Mesendoderm (in vitro differentiated cells): Measurements from ENCODE around the gene PPP1R26.

Experiments used
- DNase-seq: peaks from one replicate; pipeline ENCODE4 v3.0.0; 2013
- H2AK5ac ChIP-seq: 2 replicates; pipeline ENCODE4 v1.6.1; 2013; ENCODE audit warnings: low read length, inconsistent platforms
- H2BK120ac ChIP-seq: 2 replicates; pipeline ENCODE4 v1.6.1; 2013; ENCODE audit warnings: low read depth, mild to moderate bottlenecking, low read length, moderate library complexity, mixed read lengths
- H2BK15ac ChIP-seq: replicated peaks from 2 replicates; pipeline ENCODE4 v1.6.1; 2013; ENCODE audit warnings: low read depth, mild to moderate bottlenecking, moderate library complexity
- H2BK5ac ChIP-seq: 2 replicates; pipeline ENCODE4 v1.6.1; 2013; ENCODE audit warnings: low read length, inconsistent platforms
- H3K18ac ChIP-seq: 2 replicates; pipeline ENCODE4 v1.6.1; 2013; ENCODE audit warnings: mild to moderate bottlenecking, low read length, mixed read lengths
- H3K23ac ChIP-seq: one replicate; pipeline ENCODE4 v1.6.1; 2013; ENCODE audit warnings: low read length
- H3K27ac ChIP-seq: 2 replicates; pipeline ENCODE4 v1.5.1; 2013; ENCODE audit warnings: low read depth, mild to moderate bottlenecking, inconsistent platforms, low read length, moderate library complexity
- H3K27me3 ChIP-seq: 2 replicates; pipeline ENCODE4 v1.6.1; 2013; ENCODE audit warnings: low read length, control low read depth, mild to moderate bottlenecking, inconsistent platforms; ENCODE audit not compliant: insufficient read depth, poor library complexity
- H3K36me3 ChIP-seq: 2 replicates; pipeline ENCODE4 v1.6.1; 2013; ENCODE audit warnings: low read length, inconsistent platforms; ENCODE audit not compliant: control insufficient read depth, insufficient read depth
- H3K4ac ChIP-seq: one replicate; pipeline ENCODE4 v1.6.1; 2013; ENCODE audit warnings: low read depth, mild to moderate bottlenecking, low read length, moderate library complexity
- H3K4me1 ChIP-seq: 2 replicates; pipeline ENCODE4 v1.6.1; 2013; ENCODE audit warnings: low read depth, low read length, inconsistent platforms; ENCODE audit not compliant: control insufficient read depth
- H3K4me2 ChIP-seq: 2 replicates; pipeline ENCODE4 v1.6.1; 2013; ENCODE audit warnings: low read length
- H3K4me3 ChIP-seq: 2 replicates; pipeline ENCODE4 v1.5.1; 2013; ENCODE audit warnings: mild to moderate bottlenecking, low read length
- H3K56ac ChIP-seq: one replicate; pipeline ENCODE4 v1.6.1; 2013; ENCODE audit warnings: low read length
- H3K79me1 ChIP-seq: 2 replicates; pipeline ENCODE4 v1.6.1; 2013; ENCODE audit warnings: low read length, inconsistent platforms
- H3K79me2 ChIP-seq: 2 replicates; pipeline ENCODE4 v1.6.1; 2013; ENCODE audit warnings: mild to moderate bottlenecking, low read length; ENCODE audit not compliant: control insufficient read depth, insufficient read depth
- H3K9ac ChIP-seq: 2 replicates; pipeline ENCODE4 v1.6.1; 2013; ENCODE audit warnings: low read length, inconsistent platforms
- H4K5ac ChIP-seq: one replicate; pipeline ENCODE4 v1.6.1; 2013; ENCODE audit warnings: low read length
- H4K8ac ChIP-seq: one replicate; pipeline ENCODE4 v1.6.1; 2013; ENCODE audit warnings: low read depth, mild to moderate bottlenecking, control low read depth, low read length, moderate library complexity
- WGBS: extraction: QIAGEN DNeasy Blood & Tissue Kit; methylation state at CpG from one replicate; pipeline ENCODE4 v1.1.7; 2013; ENCODE audit warnings: low lambda C conversion rate, missing lambda C conversion rate; ENCODE audit not compliant: insufficient coverage; ENCODE audit errors: extremely low coverage; 5-methylcytosine and 5-hydroxymethylcytosine counted together

The PPP1R26 gene

DNA sequence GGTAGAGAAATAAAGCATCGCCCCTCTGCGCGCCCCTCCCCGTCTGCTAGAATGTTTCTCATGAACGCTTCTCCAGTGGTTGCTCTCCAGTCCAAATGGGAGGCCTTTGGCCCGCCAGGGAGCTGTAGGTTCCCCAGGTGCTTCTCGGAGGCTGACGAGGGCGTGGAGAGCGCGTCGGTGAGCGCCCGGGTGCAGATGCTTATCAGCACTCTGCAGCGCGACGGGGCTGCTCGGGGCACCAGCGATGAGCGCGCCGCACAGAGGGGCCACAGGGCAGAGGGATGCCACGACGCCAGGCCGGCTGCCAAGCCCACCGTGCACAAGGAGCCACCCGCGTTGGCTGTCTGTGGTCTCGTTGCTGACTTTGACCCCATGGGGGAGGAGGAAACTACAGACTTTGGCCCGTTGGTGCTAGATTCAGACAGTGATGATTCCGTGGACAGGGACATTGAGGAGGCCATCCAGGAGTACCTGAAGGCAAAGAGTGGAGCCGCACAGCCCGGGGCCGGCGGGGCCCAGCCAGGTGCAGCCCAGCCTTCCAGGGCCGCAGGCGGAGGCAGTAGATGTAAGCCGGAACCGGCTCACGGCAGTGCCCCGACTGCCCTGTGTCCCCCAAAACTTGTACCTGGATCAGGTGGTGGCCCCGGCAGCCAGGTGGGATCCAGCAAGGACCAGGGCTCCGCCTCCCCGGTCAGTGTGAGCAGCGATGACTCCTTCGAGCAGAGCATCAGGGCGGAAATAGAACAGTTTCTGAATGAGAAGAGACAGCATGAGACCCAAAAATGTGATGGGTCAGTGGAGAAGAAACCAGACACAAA lies 5.1 kb downstream of the PPP1R26 start:
- no peak overlapping the region for H3K4ac ChIP-seq
- no peak overlapping the region for H2AK5ac ChIP-seq
- no peak overlapping the region for H3K4me3 ChIP-seq
- H3K18ac ChIP-seq: no peak overlapping the region
- peaks cover 3% of the 10 kb centered on the region for H3K79me1 ChIP-seq
- H3K27me3 ChIP-seq: no peaks in the 10 kb centered on the region
- no peak overlapping the region for H4K5ac ChIP-seq
- H2BK5ac ChIP-seq: no peak overlapping the region
- no peak overlapping the region for H3K56ac ChIP-seq
- H4K8ac ChIP-seq: no peak overlapping the region
- H3K23ac ChIP-seq: no peak overlapping the region
- H3K79me2 ChIP-seq: peaks cover 3% of the 10 kb centered on the region
- no peak overlapping the region for H3K4me2 ChIP-seq
- H3K4me1 ChIP-seq: no peaks in the 10 kb centered on the region
- H2BK15ac ChIP-seq: no peak overlapping the region
- DNase-seq: no peak
- peaks cover 10% of the 10 kb centered on the region for H3K36me3 ChIP-seq
- H3K9ac ChIP-seq: no peak overlapping the region
- no CpG with 5 or more reads among the region's 47 CpGs for WGBS
- no peak overlapping the region for H3K27ac ChIP-seq
- H2BK120ac ChIP-seq: no peak overlapping the region

DNA sequence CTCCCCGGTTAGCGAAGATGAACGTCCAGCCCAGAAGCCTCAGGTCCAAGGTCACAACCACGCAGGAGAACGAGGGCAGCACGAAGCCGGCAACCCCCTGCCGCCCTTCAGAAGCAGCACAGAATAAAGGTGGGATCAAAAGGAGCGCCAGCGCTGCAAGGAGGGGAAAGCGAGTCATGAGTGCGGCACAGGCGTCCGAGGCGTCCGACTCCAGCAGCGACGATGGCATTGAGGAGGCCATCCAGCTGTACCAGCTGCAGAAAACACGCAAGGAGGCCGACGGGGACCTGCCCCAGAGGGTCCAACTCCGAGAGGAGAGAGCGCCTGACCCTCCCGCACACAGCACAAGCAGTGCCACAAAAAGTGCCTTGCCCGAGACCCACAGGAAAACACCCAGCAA lies 5.8 kb downstream of the PPP1R26 start:
- Histone ChIP-seq H2AK5ac (no peak overlapping the region), H3K27me3 (no peaks in the 10 kb centered on the region), H2BK15ac (no peak overlapping the region), H3K23ac (no peak overlapping the region), H3K56ac (no peak overlapping the region), H3K4me2 (no peak overlapping the region), H4K5ac (no peak overlapping the region), H3K79me2 (peaks cover 3% of the 10 kb centered on the region), H3K4me1 (no peaks in the 10 kb centered on the region), H3K27ac (no peak overlapping the region), H3K9ac (no peak overlapping the region), H2BK120ac (no peak overlapping the region), H3K4ac (no peak overlapping the region), H3K4me3 (no peak overlapping the region), H3K36me3 (peaks cover 10% of the 10 kb centered on the region), H2BK5ac (no peak overlapping the region), H4K8ac (no peak overlapping the region), H3K79me1 (peaks cover 3% of the 10 kb centered on the region), H3K18ac (no peak overlapping the region)
- no peak for DNase-seq
- WGBS: no CpG with 5 or more reads among the region's 25 CpGs

DNA sequence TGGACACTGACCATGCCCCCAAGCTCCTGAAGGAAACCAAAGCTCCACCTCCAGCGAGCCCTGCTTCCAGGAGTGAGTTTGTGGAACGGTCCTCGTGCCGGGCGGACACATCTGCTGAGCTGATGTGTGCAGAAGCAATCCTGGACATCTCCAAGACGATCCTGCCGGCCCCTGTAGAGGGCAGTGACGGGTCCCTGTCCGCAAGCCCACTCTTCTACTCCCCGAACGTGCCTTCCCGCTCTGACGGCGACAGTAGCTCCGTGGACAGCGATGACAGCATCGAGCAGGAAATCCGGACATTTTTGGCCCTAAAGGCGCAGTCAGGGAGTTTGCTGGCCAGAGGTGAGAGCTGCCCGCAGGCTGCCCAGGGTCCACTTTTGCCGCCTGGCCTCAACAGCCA lies 6.2 kb downstream of the PPP1R26 start:
- H3K18ac ChIP-seq: no peak overlapping the region
- H3K79me2 ChIP-seq: peaks cover 3% of the 10 kb centered on the region
- DNase-seq: no peak
- no peak overlapping the region for H4K5ac ChIP-seq
- H2BK5ac ChIP-seq: no peak overlapping the region
- no peak overlapping the region for H2BK120ac ChIP-seq
- H3K4me3 ChIP-seq: no peak overlapping the region
- H3K4me2 ChIP-seq: no peak overlapping the region
- peaks cover 10% of the 10 kb centered on the region for H3K36me3 ChIP-seq
- H3K4ac ChIP-seq: no peak overlapping the region
- no peak overlapping the region for H3K9ac ChIP-seq
- H2BK15ac ChIP-seq: no peak overlapping the region
- no CpG with 5 or more reads among the region's 21 CpGs for WGBS
- no peaks in the 10 kb centered on the region for H3K4me1 ChIP-seq
- no peak overlapping the region for H2AK5ac ChIP-seq
- H3K27ac ChIP-seq: no peak overlapping the region
- H3K27me3 ChIP-seq: no peaks in the 10 kb centered on the region
- H3K79me1 ChIP-seq: peaks cover 3% of the 10 kb centered on the region
- H4K8ac ChIP-seq: no peak overlapping the region
- H3K23ac ChIP-seq: no peak overlapping the region
- H3K56ac ChIP-seq: no peak overlapping the region

DNA sequence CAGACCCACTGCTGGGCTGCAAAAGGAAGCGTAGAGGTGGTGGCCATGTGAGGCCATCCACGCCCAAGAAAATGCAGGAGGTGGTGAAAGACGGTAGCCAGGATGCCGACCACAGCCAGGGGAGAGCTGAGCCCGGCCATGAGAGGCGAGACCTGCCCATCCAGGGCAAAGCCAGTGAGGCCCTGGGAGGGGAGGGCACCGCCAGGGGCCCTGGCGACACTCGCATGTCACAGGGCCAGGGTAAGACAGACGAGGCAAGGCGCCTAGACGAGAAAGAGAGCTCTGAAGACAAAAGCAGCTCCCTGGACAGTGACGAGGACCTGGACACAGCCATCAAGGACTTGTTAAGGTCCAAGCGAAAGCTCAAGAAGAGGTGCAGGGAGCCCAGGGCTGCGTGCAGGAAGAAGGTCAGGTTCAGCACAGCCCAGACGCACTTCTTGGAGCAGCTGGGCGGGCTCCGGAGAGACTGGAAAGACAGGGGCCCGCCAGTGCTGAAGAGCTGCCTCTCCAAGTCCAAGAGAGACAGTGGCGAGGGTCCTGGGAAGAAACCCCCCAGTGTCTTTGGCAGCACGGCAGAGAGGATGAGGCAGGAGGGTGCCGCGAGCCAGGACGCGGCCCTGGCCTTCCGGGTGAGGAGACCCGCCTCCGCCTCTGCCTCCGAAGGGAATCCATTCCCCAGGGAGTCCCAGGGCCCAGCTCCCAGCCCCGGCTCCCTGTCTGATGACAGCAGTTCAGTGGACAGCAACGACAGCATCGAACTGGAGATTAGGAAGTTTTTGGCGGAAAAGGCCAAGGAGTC lies 6.9 kb downstream of the PPP1R26 start:
- no peak overlapping the region for H2BK120ac ChIP-seq
- no peak overlapping the region for H3K56ac ChIP-seq
- no peak for DNase-seq
- H3K27me3 ChIP-seq: no peaks in the 10 kb centered on the region
- peaks cover 10% of the 10 kb centered on the region for H3K36me3 ChIP-seq
- H2BK5ac ChIP-seq: no peak overlapping the region
- no peak overlapping the region for H3K4me3 ChIP-seq
- no peak overlapping the region for H2BK15ac ChIP-seq
- H3K4me2 ChIP-seq: no peak overlapping the region
- no peak overlapping the region for H3K4ac ChIP-seq
- no peak overlapping the region for H4K5ac ChIP-seq
- H3K79me2 ChIP-seq: peaks cover 3% of the 10 kb centered on the region
- no peaks in the 10 kb centered on the region for H3K4me1 ChIP-seq
- H3K23ac ChIP-seq: no peak overlapping the region
- H3K27ac ChIP-seq: no peak overlapping the region
- no peak overlapping the region for H3K9ac ChIP-seq
- no peak overlapping the region for H3K18ac ChIP-seq
- no CpG with 5 or more reads among the region's 33 CpGs for WGBS
- H3K79me1 ChIP-seq: peaks cover 3% of the 10 kb centered on the region
- H4K8ac ChIP-seq: no peak overlapping the region
- no peak overlapping the region for H2AK5ac ChIP-seq

DNA sequence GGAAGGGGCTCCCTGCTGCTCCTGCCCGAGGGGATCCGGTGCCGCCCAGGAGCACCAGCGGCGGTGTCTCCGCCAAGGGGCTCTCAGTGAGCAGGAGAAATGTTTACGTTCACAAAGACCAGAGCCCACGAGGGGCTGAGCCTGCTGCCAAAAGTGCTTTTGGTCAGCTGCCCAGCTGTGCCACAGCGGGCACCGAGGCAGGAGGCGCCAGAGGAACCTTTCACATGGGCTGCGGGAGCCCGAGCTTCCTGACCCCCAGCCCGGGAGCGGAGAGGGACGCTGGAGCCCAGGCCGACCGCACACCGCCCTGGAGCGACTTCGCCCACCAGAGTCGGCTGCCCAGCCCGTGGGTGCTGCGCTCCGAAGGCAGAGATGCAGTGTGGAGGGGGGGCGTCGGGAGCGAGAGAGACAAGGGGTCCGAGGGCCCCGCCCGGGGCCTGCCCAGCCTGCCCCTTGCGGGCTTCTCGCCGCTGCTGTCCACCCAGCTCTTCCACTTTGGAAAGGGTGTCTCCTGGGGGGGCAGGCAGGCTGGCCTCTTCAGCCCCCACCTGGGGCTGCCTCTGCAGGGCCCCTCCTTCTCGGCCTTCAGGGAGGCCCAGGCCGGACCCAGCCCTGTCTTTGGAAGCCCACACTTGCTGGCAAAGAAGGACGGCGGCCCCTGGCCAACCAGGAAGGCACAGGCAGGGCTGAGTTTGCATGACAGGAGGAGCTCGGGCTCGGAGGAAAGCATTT lies 7.9 kb downstream of the PPP1R26 start:
- H2BK120ac ChIP-seq: no peak overlapping the region
- no peak overlapping the region for H2AK5ac ChIP-seq
- no peak overlapping the region for H2BK5ac ChIP-seq
- H3K4ac ChIP-seq: no peak overlapping the region
- H3K4me3 ChIP-seq: no peak overlapping the region
- H3K9ac ChIP-seq: no peak overlapping the region
- H3K27me3 ChIP-seq: no peaks in the 10 kb centered on the region
- H3K79me1 ChIP-seq: no peaks in the 10 kb centered on the region
- H3K4me1 ChIP-seq: no peaks in the 10 kb centered on the region
- H4K8ac ChIP-seq: no peak overlapping the region
- no peak overlapping the region for H4K5ac ChIP-seq
- no peak overlapping the region for H3K56ac ChIP-seq
- H3K36me3 ChIP-seq: peaks cover 7% of the 10 kb centered on the region
- no peak overlapping the region for H2BK15ac ChIP-seq
- no CpG with 5 or more reads among the region's 40 CpGs for WGBS
- H3K18ac ChIP-seq: no peak overlapping the region
- H3K23ac ChIP-seq: no peak overlapping the region
- DNase-seq: no peak
- no peak overlapping the region for H3K4me2 ChIP-seq
- no peaks in the 10 kb centered on the region for H3K79me2 ChIP-seq
- no peak overlapping the region for H3K27ac ChIP-seq
